Motor neuron (in vitro differentiated cells): Measurements from ENCODE around the gene BCCIP. TPM values are rescaled to one million over a fixed set of nuclear protein-coding genes. Genes with fewer than 3 reads are reported as not detected.
A peak's percentile ranks its signal among the peaks of the same experiment; 100 is the strongest.

Source experiments
- ATAC-seq, 8 experiments: fragments of 200-7000 bp; cut with Tn5 transposase; replicated peaks in 6 of 8; 2 replicates each; pipeline ENCODE4 v1.8.0; 2021; ENCODE audit warnings: mild to moderate bottlenecking in 8 of 8, moderate library complexity in 8 of 8
- H3K27ac ChIP-seq, 2 donors: fragments of 250-450 bp; sonication (Bioruptor Pico); 2 replicates each; pipeline ENCODE4 v1.9.0; 2021; ENCODE audit warnings: antibody characterized with exemption in 2 of 2, mild to moderate bottlenecking in 2 of 2, moderate library complexity in 1 of 2
- H3K4me1 ChIP-seq, 2 donors: fragments of 250-450 bp; sonication (Bioruptor Pico); replicated peaks in 1 of 2; 2 replicates each; pipeline ENCODE4 v1.6.1; 2021; ENCODE audit warnings: antibody characterized with exemption in 2 of 2, mild to moderate bottlenecking in 2 of 2, moderate library complexity in 1 of 2
- H3K4me3 ChIP-seq, 5 donors: fragments of 250-450 bp; sonication (Bioruptor Pico); 2 replicates each; pipeline ENCODE4 v1.9.0; 2021; ENCODE audit warnings: antibody characterized with exemption in 5 of 5, mild to moderate bottlenecking in 5 of 5, moderate library complexity in 4 of 5
- WGBS, 10 experiments: fragments of 450-650 bp; shearing (Covaris generic); methylation state at CpG; one replicate each; pipeline ENCODE4 v1.0.0; 2022; 5-methylcytosine and 5-hydroxymethylcytosine counted together
- in situ Hi-C, 9 experiments: fragments of 400-800 bp; cut with MboI; loops; one replicate each; pipeline ENCODE4 v1.15.0; 2021; ENCODE audit warnings: low sequenced_read_pairs in 9 of 9, low pct_unique_long_range_greater_than_20kb in 2 of 9; ENCODE audit not compliant: unreplicated experiment in 9 of 9
- total RNA-seq, 8 experiments: library from RNA; unstranded; fragments of 300-600 nt; gene quantifications; 2 replicates each; pipeline versions ENCODE4 v1.2.3 to v1.2.4, GENCODE V29; 2022

The BCCIP gene
- 100 to 1,000 TPM in 1 of 8 experiments, 10 to 100 TPM in 7; 47.9 to 109 (median 73.8) TPM for total RNA-seq

GRCh38 chr10:125822878-125823662, at the start of gene BCCIP, which contains the start of gene UROS:
BCCIP (plus strand) TSS chr10:125823546; CDS start chr10:125823558, 12 bp downstream.
UROS (minus strand) TSS chr10:125823258; CDS start chr10:125816499, 6,759 bp downstream.
- in situ Hi-C loops, result no loop called here
- Histone ChIP-seq H3K4me1 (peaks cover 14 to 15% of the 10 kb centered on the region in 2 donors), H3K27ac (peak within 1 kb of the TSS; percentile 97 to 99), H3K4me3 (peak within 1 kb of the TSS; percentile 70 to 97 (median 91))
- 0 to 1% (median 0%) methylated on average over 2 to 32 of the region's 74 CpGs; no CpG with 5 or more reads in 4 of the 10 experiments for WGBS, 10 experiments
- peak; percentile 71 to 95 (median 92) for ATAC-seq

DNA sequence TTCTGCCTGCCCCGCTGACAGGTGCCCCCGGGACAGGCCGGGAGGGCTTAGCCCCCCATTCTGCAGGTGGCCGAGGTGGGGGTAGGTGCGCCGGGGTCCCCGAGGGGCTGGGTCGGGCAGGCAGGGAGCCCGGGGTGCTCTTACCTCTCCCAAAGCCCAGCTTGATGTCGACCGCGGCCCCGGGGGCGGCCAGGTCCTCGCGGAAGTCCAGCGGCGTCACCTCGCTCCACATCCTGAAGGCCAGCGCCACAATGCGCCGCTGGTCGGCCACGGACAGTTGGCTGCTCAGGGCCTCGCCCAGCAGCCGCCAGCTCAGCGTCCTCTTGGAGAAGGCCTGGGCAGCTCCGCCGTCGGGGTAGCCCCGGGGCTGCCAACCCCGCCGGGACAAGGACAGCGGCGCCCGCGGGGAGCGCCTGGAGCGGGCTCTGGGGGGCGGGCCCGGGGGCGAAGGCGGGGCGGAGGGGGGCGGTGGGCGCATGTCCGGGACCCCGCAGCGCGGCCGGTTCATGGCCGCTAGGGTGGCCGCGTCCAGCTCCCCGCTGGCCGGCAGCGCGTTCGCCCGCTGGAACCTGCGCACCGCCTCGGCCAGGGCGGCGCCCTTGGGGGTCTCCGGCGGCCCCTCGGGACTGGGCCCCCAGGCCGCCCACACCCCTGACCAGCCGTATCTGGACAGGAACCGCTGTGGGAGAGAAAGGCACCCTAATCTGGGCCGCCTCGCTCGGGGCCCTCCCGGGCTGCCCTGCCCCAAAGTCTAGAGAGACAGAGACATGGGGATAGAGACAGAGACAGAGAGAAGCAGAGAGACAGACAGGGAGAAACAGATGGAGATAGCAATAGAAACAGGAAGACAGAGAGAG, 49.4 kb upstream of the BCCIP start:
- peak in 2 of 8 experiments; percentile 16 to 40 for ATAC-seq
- WGBS, 10 experiments, result 100% methylated on average over 4 of the region's 75 CpGs; no CpG with 5 or more reads in 9 of the 10 experiments
- no peaks in the 10 kb centered on the region for H3K4me1 ChIP-seq
- in situ Hi-C loops, result no loop called here
- H3K4me3 ChIP-seq, result no peak overlapping the region
- H3K27ac ChIP-seq, result no peak overlapping the region

DNA sequence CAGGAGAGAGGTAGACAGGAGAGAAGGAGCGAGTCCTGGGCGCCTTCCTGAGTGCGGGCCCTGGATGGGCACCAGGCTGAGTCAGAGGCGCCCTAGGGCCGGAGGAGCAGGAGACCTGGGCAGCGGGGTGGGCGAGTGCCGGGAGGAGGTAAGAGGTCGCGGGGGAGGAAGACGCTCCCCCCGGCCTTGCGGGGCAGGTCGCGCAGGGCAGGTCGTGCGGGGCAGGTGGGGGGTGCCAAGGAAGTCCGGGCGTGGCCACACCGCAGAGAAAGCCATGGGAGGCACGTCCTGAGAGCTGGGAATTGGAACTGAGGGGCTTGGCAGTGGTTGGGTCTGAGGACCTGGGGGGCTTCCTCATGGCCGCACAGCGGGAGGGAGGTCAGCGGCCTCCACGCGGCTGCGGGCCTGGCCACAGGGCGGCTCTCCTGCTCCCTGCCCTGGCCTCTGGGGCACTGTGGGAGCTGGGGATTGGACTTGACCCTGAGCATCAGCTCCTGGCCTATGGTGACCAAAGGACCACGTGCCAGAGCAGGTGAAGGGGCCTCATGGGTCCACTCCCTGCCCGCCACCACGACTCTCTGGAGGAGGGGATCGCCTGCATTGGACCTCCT, 48.7 kb upstream of the BCCIP start:
- in situ Hi-C loops, result no loop called here
- Histone ChIP-seq H3K4me3 (no peak overlapping the region), H3K4me1 (no peaks in the 10 kb centered on the region), H3K27ac (no peak overlapping the region)
- 0 to 93% (median 83%) methylated on average over 1 to 3 of the region's 32 CpGs; no CpG with 5 or more reads in 7 of the 10 experiments for WGBS, 10 experiments
- ATAC-seq, result peak in 1 of 8 experiments; percentile 18

- in situ Hi-C loops, result no loop called here
- ATAC-seq, result no peak
- no peaks in the 10 kb centered on the region for H3K4me1 ChIP-seq
- 74 to 100% (median 96%) methylated on average over 1 to 16 of the region's 26 CpGs; no CpG with 5 or more reads in 2 of the 10 experiments for WGBS, 10 experiments
- H3K4me3 ChIP-seq, result no peak within 1 kb of the TSS
- no peak within 1 kb of the TSS for H3K27ac ChIP-seq
These were observed 47.7 kb upstream of the BCCIP start, which contains the start of gene MMP21 for GRCh38 chr10:125775491-125776106. MMP21 (minus strand) TSS chr10:125775821; CDS start chr10:125775821, 0 bp downstream.

GRCh38 chr10:125777806-125778205, 45.5 kb upstream of the BCCIP start:
- in situ Hi-C loops, result no loop called here
- 73 to 94% (median 92%) methylated on average over 2 to 4 of the region's 9 CpGs; no CpG with 5 or more reads in 7 of the 10 experiments for WGBS, 10 experiments
- ATAC-seq, result no peak
- Histone ChIP-seq H3K4me3 (no peak overlapping the region), H3K27ac (no peak overlapping the region), H3K4me1 (peaks cover 6 to 14% of the 10 kb centered on the region in 2 donors)

GRCh38 chr10:125778556-125778955, 44.8 kb upstream of the BCCIP start:
- WGBS, 10 experiments, result 0 to 100% (median 50%) methylated on average over 1 to 5 of the region's 5 CpGs; no CpG with 5 or more reads in 1 of the 10 experiments
- Histone ChIP-seq H3K4me1 (peaks cover 9 to 20% of the 10 kb centered on the region in 2 donors), H3K27ac (no peak overlapping the region), H3K4me3 (no peak overlapping the region)
- in situ Hi-C loops, result no loop called here
- no peak for ATAC-seq

DNA sequence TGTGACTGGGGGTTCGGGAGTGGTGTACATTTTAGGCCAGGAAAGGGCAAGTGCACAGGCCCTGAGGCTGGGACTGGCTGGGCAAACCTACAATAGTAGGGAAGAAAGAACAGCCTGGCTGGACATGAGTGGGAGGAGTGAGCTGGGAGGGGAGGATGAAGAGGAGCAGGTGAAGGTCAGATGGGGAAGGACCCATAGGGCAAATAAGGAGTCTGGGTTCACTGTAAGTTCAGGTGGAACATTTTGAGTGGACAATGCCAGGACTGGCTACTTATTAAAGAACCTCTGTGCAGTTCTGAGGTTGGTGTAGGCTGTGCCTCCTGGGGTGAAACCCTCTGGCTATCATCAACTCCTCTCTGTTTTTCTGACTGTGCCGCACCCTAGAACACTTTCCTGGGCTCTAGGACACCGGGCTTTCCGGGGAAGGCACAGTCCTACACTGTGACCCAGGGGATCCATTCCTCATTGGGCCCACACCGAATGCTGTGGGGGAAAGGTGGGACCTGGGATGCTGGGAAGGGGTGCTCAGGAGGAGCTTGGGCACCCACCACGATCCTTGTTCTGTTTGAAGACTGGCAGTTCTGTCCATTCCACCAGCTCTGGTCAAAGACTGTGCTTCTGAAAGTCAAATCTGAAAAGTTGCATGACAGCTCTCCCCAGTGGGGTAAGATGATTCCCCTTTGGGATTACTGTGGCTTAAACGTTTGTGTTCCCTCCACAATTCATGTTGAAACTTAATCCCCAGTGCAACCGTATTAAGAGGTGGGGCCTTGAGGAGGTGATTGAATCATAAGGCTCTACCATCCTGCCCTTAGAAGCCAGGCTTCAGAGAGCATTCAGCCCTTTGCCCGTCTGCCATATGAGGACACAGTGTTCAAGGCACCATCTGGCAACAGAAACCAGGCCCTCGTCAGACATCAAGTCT, 43.7 kb upstream of the BCCIP start:
- 0 to 97% (median 58%) methylated on average over 1 to 4 of the region's 10 CpGs for WGBS, 10 experiments
- Histone ChIP-seq H3K4me1 (peaks cover 16 to 20% of the 10 kb centered on the region in 2 donors), H3K27ac (no peak overlapping the region), H3K4me3 (no peak overlapping the region)
- in situ Hi-C loops, result no loop called here
- peak in 1 of 8 experiments; percentile 15 for ATAC-seq

- no peak for ATAC-seq
- H3K4me1 ChIP-seq, result peaks cover 16 to 20% of the 10 kb centered on the region in 2 donors
- WGBS, 10 experiments, result 48 to 100% (median 93%) methylated on average over 1 to 5 of the region's 8 CpGs; no CpG with 5 or more reads in 2 of the 10 experiments
- no peak overlapping the region for H3K4me3 ChIP-seq
- in situ Hi-C loops, result no loop called here
- H3K27ac ChIP-seq, result no peak overlapping the region
These were observed 42.0 kb upstream of the BCCIP start for GRCh38 chr10:125781374-125781773.

DNA sequence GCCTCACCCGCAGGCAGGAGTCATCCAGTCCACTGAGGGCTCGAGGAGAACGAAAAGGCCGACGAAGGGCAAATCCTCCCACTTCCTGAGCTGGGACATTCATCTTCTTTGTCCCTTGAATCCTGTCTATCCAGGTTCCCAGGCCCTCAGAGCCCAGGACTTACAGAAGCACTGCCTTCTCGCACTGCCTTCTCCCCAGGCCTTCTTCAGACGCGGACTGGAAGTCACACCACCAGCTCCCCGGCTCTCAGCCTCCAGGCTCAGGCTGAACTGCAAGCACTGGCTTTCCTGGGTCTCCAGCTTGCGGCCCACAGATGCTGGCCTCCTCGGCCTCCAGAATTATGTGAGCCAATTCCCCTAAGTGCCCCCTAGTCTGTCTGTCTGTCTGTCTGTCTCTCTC, 41.3 kb upstream of the BCCIP start:
- 71 to 100% (median 82%) methylated on average over 1 to 8 of the region's 11 CpGs; no CpG with 5 or more reads in 4 of the 10 experiments for WGBS, 10 experiments
- in situ Hi-C loops, result no loop called here
- ATAC-seq, result peak in 5 of 8 experiments; percentile 19 to 62 (median 32)

DNA sequence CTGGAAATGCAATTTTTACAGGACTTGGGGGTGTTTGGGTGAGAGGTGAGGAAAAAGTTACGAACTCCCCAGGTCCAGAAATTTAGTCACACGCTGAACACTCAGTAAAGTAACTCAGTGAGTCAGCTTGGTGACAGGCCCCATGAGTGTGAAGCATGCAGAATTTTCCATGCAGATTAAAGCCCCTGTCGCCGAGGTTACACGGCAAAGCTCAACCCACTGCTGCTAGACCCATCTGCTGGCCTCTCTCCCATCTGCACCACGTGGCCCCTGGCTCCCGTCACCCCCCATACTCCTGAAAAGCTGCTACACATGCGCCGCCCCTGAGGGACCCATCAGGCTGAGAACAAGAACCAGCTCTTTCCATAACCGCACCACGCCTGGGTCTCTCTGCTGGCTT, 40.7 kb upstream of the BCCIP start:
- 60 to 72% (median 61%) methylated on average over 1 to 4 of the region's 11 CpGs; no CpG with 5 or more reads in 7 of the 10 experiments for WGBS, 10 experiments
- Histone ChIP-seq H3K4me1 (peaks cover 16 to 20% of the 10 kb centered on the region in 2 donors), H3K4me3 (no peak overlapping the region), H3K27ac (peak overlapping the region in 1 of 2 donors; percentile 60)
- peak; percentile 25 to 94 (median 86) for ATAC-seq
- in situ Hi-C loops, result no loop called here

More for the DNA sequence above, 41.3 kb upstream of the BCCIP start:
- Histone ChIP-seq H3K4me3 (no peak overlapping the region), H3K27ac (no peak overlapping the region), H3K4me1 (peaks cover 16 to 20% of the 10 kb centered on the region in 2 donors)

- WGBS, 10 experiments, result 75 to 92% (median 86%) methylated on average over 2 to 4 of the region's 7 CpGs; no CpG with 5 or more reads in 3 of the 10 experiments
- in situ Hi-C loops, result no loop called here
- peaks cover 16 to 20% of the 10 kb centered on the region in 2 donors for H3K4me1 ChIP-seq
- no peak for ATAC-seq
- H3K4me3 ChIP-seq, result no peak overlapping the region
- no peak overlapping the region for H3K27ac ChIP-seq
These were observed 39.9 kb upstream of the BCCIP start for GRCh38 chr10:125783408-125783807.
